A549 (cell line): Measurements from ENCODE around the gene PRSS57. TPM values are rescaled to one million over a fixed set of nuclear protein-coding genes. Genes with fewer than 3 reads are reported as not detected.
A peak's percentile ranks its signal among the peaks of the same experiment; 100 is the strongest.

Experiments used
- ATAC-seq, 2 experiments: fragments of 200-7000 bp in 1 of 2; fragments of >200 bp in 1 of 2; cut with Nextera tagmentation in 1 of 2; cut with Tn5 transposase in 1 of 2; 3 replicates each; pipeline versions ENCODE4 v1.8.0 to v1.9.1; 2018 to 2020; ENCODE audit warnings: mild to moderate bottlenecking in 1 of 2, moderate library complexity in 1 of 2
- CTCF ChIA-PET: fragments of 300-600 bp; sonication (Branson Sonifier 250); formaldehyde crosslinking; extraction: SDS; loops from one replicate; lab custom pipeline; 2021; ENCODE audit warnings: antibody characterized with exemption, inconsistent platforms; lab: Yijun Ruan, JAX
- POLR2A ChIA-PET: fragments of 350-600 bp; formaldehyde crosslinking; extraction: SDS; loops from one replicate; lab custom pipeline; 2021; ENCODE audit warnings: antibody characterized with exemption, inconsistent platforms; lab: Yijun Ruan, JAX
- DNase-seq, 2 experiments: peaks; one replicate each; pipeline versions ENCODE4 v3.0.0 to v3.0.0-alpha.2; 2011 to 2016; ENCODE audit warnings: low read depth in 1 of 2, low spot score in 1 of 2
- FAIRE-seq: peaks from 2 replicates; lab custom pipeline; 2011; peaks lifted over from hg19 to GRCh38; lab: Jason Lieb, UNC
- H3K27ac ChIP-seq, 2 experiments: fragments of >200 bp; sonication (Bioruptor Twin); formaldehyde crosslinking; 3 replicates each; pipeline ENCODE4 v1.5.1; 2016 to 2017
- H3K4me1 ChIP-seq: fragments of >200 bp; sonication (Bioruptor Twin); formaldehyde crosslinking; 3 replicates; pipeline ENCODE4 v1.6.1; 2016
- H3K4me2 ChIP-seq: fragments of >200 bp; sonication (Bioruptor Twin); formaldehyde crosslinking; 3 replicates; pipeline ENCODE4 v1.6.1; 2016
- H3K4me3 ChIP-seq: fragments of >200 bp; sonication (Bioruptor Twin); formaldehyde crosslinking; 3 replicates; pipeline ENCODE4 v1.5.1; 2016
- H3K9me3 ChIP-seq: fragments of >200 bp; sonication (Bioruptor Twin); formaldehyde crosslinking; 3 replicates; pipeline ENCODE4 v1.6.1; 2016
- ATOH8 ChIP-seq: fragments of 250-450 bp; sonication (Bioruptor Pico); IDR thresholded peaks from 2 replicates; pipeline ENCODE4 v1.5.0; 2020; ENCODE audit warnings: low read depth, mild to moderate bottlenecking, moderate library complexity
- BHLHE40 ChIP-seq: IDR thresholded peaks from 2 replicates; pipeline ENCODE4 v1.6.1; 2012; ENCODE audit warnings: low read depth, low read length, inconsistent platforms
- CBX2 ChIP-seq: fragments of 200-600 bp; sonication (generic); IDR thresholded peaks from 2 replicates; pipeline ENCODE4 v1.6.1; 2016; ENCODE audit warnings: low read depth, mild to moderate bottlenecking, borderline replicate concordance
- CTCF ChIP-seq: fragments of >200 bp; sonication (Bioruptor Twin); formaldehyde crosslinking; IDR thresholded peaks from 3 replicates; pipeline ENCODE4 v1.5.1; 2016
- E2F6 ChIP-seq: IDR thresholded peaks from 2 replicates; pipeline ENCODE4 v1.6.1; 2012; ENCODE audit warnings: low read depth, borderline replicate concordance
- EHF ChIP-seq: fragments of 250-450 bp; sonication (Bioruptor Pico); IDR thresholded peaks from 2 replicates; pipeline ENCODE4 v1.5.0; 2020; ENCODE audit warnings: mild to moderate bottlenecking
- EP300 ChIP-seq, 2 experiments: fragments of >200 bp; sonication (Bioruptor Twin); formaldehyde crosslinking; IDR thresholded peaks; 2 replicates in 1 of 2; 3 replicates in 1 of 2; pipeline ENCODE4 v1.6.1; 2016 to 2017
- FOSB ChIP-seq: fragments of 250-450 bp; sonication (Bioruptor Pico); IDR thresholded peaks from 2 replicates; pipeline ENCODE4 v1.5.0; 2020; ENCODE audit warnings: mild to moderate bottlenecking, moderate library complexity
- FOXS1 ChIP-seq: fragments of 250-450 bp; sonication (Bioruptor Pico); IDR thresholded peaks from 2 replicates; pipeline ENCODE4 v1.5.0; 2020; ENCODE audit warnings: mild to moderate bottlenecking, moderate library complexity
- GATA3 ChIP-seq: IDR thresholded peaks from 2 replicates; pipeline ENCODE4 v1.6.1; 2012; ENCODE audit warnings: borderline replicate concordance
- HDAC2 ChIP-seq: fragments of 200-600 bp; sonication (generic); IDR thresholded peaks from 2 replicates; pipeline ENCODE4 v1.6.1; 2016
- HES2 ChIP-seq: fragments of >200 bp; sonication (Bioruptor Twin); formaldehyde crosslinking; IDR thresholded peaks from 2 replicates; pipeline ENCODE4 v1.6.1; 2016
- HEYL ChIP-seq: fragments of 250-450 bp; sonication (Bioruptor Pico); IDR thresholded peaks from 2 replicates; pipeline ENCODE4 v1.8.0; 2021; ENCODE audit warnings: mild to moderate bottlenecking, moderate library complexity
- HOXA7 ChIP-seq: fragments of 250-450 bp; sonication (Bioruptor Pico); IDR thresholded peaks from 2 replicates; pipeline ENCODE4 v1.5.0; 2020; ENCODE audit warnings: mild to moderate bottlenecking, moderate library complexity
- HOXB5 ChIP-seq: fragments of 250-450 bp; sonication (Bioruptor Pico); IDR thresholded peaks from 2 replicates; pipeline ENCODE4 v1.5.0; 2020; ENCODE audit warnings: mild to moderate bottlenecking, moderate library complexity
- JUN ChIP-seq, 2 experiments: fragments of >200 bp; sonication (Bioruptor Twin); formaldehyde crosslinking; IDR thresholded peaks; 2 replicates in 1 of 2; 3 replicates in 1 of 2; pipeline ENCODE4 v1.6.1; 2016 to 2017
- JUNB ChIP-seq: fragments of >200 bp; sonication (Bioruptor Twin); formaldehyde crosslinking; IDR thresholded peaks from 2 replicates; pipeline ENCODE4 v1.6.1; 2016
- KDM1A ChIP-seq: fragments of 200-600 bp; sonication (generic); IDR thresholded peaks from 2 replicates; pipeline ENCODE4 v1.6.1; 2016; ENCODE audit warnings: low read depth, mild to moderate bottlenecking
- MAX ChIP-seq: IDR thresholded peaks from 2 replicates; pipeline ENCODE4 v1.6.1; 2012
- MAZ ChIP-seq: fragments of 150-350 bp; IDR thresholded peaks from 2 replicates; pipeline ENCODE4 v1.6.1; 2014; ENCODE audit warnings: antibody characterized with exemption, low read depth, low read length, borderline replicate concordance
- MYC ChIP-seq: IDR thresholded peaks from 2 replicates; pipeline ENCODE4 v1.6.1; 2012; ENCODE audit warnings: mild to moderate bottlenecking, inconsistent platforms, low read length, improper control_type of control experiment, borderline replicate concordance
- NPAS2 ChIP-seq: fragments of 250-450 bp; sonication (Bioruptor Pico); IDR thresholded peaks from 2 replicates; pipeline ENCODE4 v1.8.0; 2022; ENCODE audit warnings: mild to moderate bottlenecking, moderate library complexity, borderline replicate concordance
- NR3C1 ChIP-seq: fragments of >200 bp; sonication (Bioruptor Twin); formaldehyde crosslinking; IDR thresholded peaks from 3 replicates; pipeline ENCODE4 v1.6.1; 2017
- PBX3 ChIP-seq: IDR thresholded peaks from 2 replicates; pipeline ENCODE4 v1.6.1; 2012
- PHF8 ChIP-seq: fragments of 200-600 bp; sonication (generic); IDR thresholded peaks from 2 replicates; pipeline ENCODE4 v1.6.1; 2016; ENCODE audit warnings: low read depth, mild to moderate bottlenecking, antibody characterized with exemption, moderate library complexity, borderline replicate concordance
- POLR2AphosphoS2 ChIP-seq: conservative IDR thresholded peaks from 2 replicates; pipeline ENCODE4 v1.6.1; 2012; ENCODE audit warnings: low read length, improper control_type of control experiment, inconsistent platforms
- REST ChIP-seq: fragments of 200-600 bp; sonication (generic); IDR thresholded peaks from 2 replicates; pipeline ENCODE4 v1.6.1; 2016; ENCODE audit warnings: antibody characterized with exemption, mild to moderate bottlenecking, moderate library complexity
- RNF2 ChIP-seq: fragments of 200-600 bp; sonication (generic); IDR thresholded peaks from 2 replicates; pipeline ENCODE4 v1.6.1; 2016; ENCODE audit warnings: low read depth, mild to moderate bottlenecking, antibody characterized with exemption, moderate library complexity, borderline replicate concordance
- TFCP2L1 ChIP-seq: fragments of 250-450 bp; sonication (Bioruptor Pico); IDR thresholded peaks from 2 replicates; pipeline ENCODE4 v1.5.0; 2021; ENCODE audit warnings: mild to moderate bottlenecking
- ZC3H11A ChIP-seq: fragments of 450-650 bp; IDR thresholded peaks from 2 replicates; pipeline ENCODE4 v1.6.1; 2014; ENCODE audit warnings: antibody characterized with exemption, mild to moderate bottlenecking
- WGBS: methylation state at CpG from one replicate; pipeline ENCODE4 v1.1.6; 2017; ENCODE audit errors: missing lambda C conversion rate; 5-methylcytosine and 5-hydroxymethylcytosine counted together
- polyA plus RNA-seq, 4 experiments: library from polyadenylated mRNA; depleted of rRNA in 3 of 4; stranded (reverse); fragments of >200 nt; fragmentation: RNase III in 1 of 4; extraction: RNeasy Plus Mini Kit Qiagen cat#74134 plus additional on column Dnase treatment in 1 of 4; gene quantifications; 2 replicates in 3 of 4; 3 replicates in 1 of 4; pipeline ENCODE4 v1.2.3, GENCODE V29; 2011 to 2017

PRSS57 gene
- polyA plus RNA-seq, 2 of the 4 experiments (the other 2 are of a cell fraction) = 0.10 TPM; not detected in 1

- ChIA-PET CTCF (interaction anchor here (0.6 to 2.0 kb wide), 9 partner anchors 9 to 189 kb away, joined by 3 to 7 read pairs (median 4); no protein-coding TSS in a partner anchor), POLR2A (interaction anchor here (0.6 to 1.2 kb wide), 2 partner anchors 16 to 46 kb away, joined by 4 to 6 read pairs; partner anchors contain the start of genes POLRMT and RNF126)
- FAIRE-seq = no peak
- Histone ChIP-seq H3K9me3 (no peaks in the 10 kb centered on the region), H3K4me3 (peak overlapping the region; percentile 64), H3K27ac (peak overlapping the region; percentile 99), H3K4me2 (peak overlapping the region; percentile 77), H3K4me1 (peaks cover 26% of the 10 kb centered on the region)
- peak; percentile 59 to 78 for DNase-seq
- TF ChIP-seq HDAC2 = no peak
- TF ChIP-seq REST = no peak
- TF ChIP-seq HES2 = no peak
- TF ChIP-seq JUN (IDR thresholded peaks at IDR 0.05) = peak in 1 of 2 experiments; percentile 87; a peak in 1 of 5 replicates
- TF ChIP-seq ATOH8 (CRISPR knock-in tag) = no peak
- 0 out of 2 replicates have a peak, but pooled peaks have one; percentile 30 for TF ChIP-seq E2F6
- no peak for TF ChIP-seq HOXA7
- TF ChIP-seq PBX3 = peak; percentile 9; the same call in 1 of the 2 replicates
- no peak for TF ChIP-seq POLR2AphosphoS2
- no peak for TF ChIP-seq RNF2
- TF ChIP-seq CTCF = no peak
- no peak for TF ChIP-seq HEYL (CRISPR knock-in tag)
- TF ChIP-seq MYC = no peak
- TF ChIP-seq EP300 (IDR thresholded peaks at IDR 0.05) = no peak
- TF ChIP-seq FOXS1 (CRISPR knock-in tag) = no peak
- TF ChIP-seq JUNB = no peak
- TF ChIP-seq TFCP2L1 (CRISPR knock-in tag) = no peak
- no peak for TF ChIP-seq NPAS2 (CRISPR knock-in tag)
- TF ChIP-seq KDM1A = no peak
- TF ChIP-seq CBX2 = no peak
- TF ChIP-seq HOXB5 = 0 out of 2 replicates have a peak, but pooled peaks have one; percentile 38
- TF ChIP-seq MAX = no peak; the same call in 1 of the 2 replicates
- TF ChIP-seq PHF8 = peak; percentile 48; the same call in 1 of the 2 replicates
- no peak for TF ChIP-seq BHLHE40
- peak; percentile 33; the same call in 1 of the 2 replicates for TF ChIP-seq GATA3
- no peak for TF ChIP-seq MAZ
- TF ChIP-seq ZC3H11A = no peak
- 0 out of 2 replicates have a peak, but pooled peaks have one; percentile 38 for TF ChIP-seq EHF
- TF ChIP-seq NR3C1 = no peak
- TF ChIP-seq FOSB (CRISPR knock-in tag) = no peak
- peak; percentile 19 to 32 for ATAC-seq
- 24% methylated on average over 6 of the region's 69 CpGs for WGBS
These were observed 15.6 kb downstream of the PRSS57 start for GRCh38 chr19:679418-680286.
